Mucosa of rectum (tissue), 2 donors: ENCODE measurements around the gene POU2F1.

Experiments used
- H3K27ac ChIP-seq, 2 donors: one replicate each; pipeline ENCODE4 v1.7.0; 2013; ENCODE audit warnings: inconsistent platforms in 2 of 2, low read depth in 2 of 2, low read length in 2 of 2
- H3K27me3 ChIP-seq, 2 donors: one replicate each; pipeline ENCODE4 v1.7.0; 2013; ENCODE audit warnings: low read length in 2 of 2; ENCODE audit not compliant: control insufficient read depth in 2 of 2, insufficient read depth in 2 of 2
- H3K36me3 ChIP-seq, 2 donors: one replicate each; pipeline ENCODE4 v1.7.0; 2013; ENCODE audit warnings: low read length in 2 of 2; ENCODE audit not compliant: control insufficient read depth in 2 of 2, insufficient read depth in 2 of 2
- H3K4me1 ChIP-seq, 2 donors: one replicate each; pipeline ENCODE4 v1.7.0; 2013; ENCODE audit warnings: low read length in 2 of 2, mild to moderate bottlenecking in 1 of 2; ENCODE audit not compliant: control insufficient read depth in 2 of 2, insufficient read depth in 2 of 2
- H3K4me3 ChIP-seq, 2 donors: one replicate each; pipeline ENCODE4 v1.7.0; 2013; ENCODE audit warnings: low read length in 2 of 2
- H3K9ac ChIP-seq, 2 donors: one replicate each; pipeline ENCODE4 v1.7.0; 2013; ENCODE audit warnings: low read length in 2 of 2, low read depth in 1 of 2, mild to moderate bottlenecking in 1 of 2
- H3K9me3 ChIP-seq, 2 donors: one replicate each; pipeline ENCODE4 v1.7.0; 2013; ENCODE audit warnings: low read length in 2 of 2; ENCODE audit not compliant: control insufficient read depth in 2 of 2
- donor health status: healthy.
- donor health status: Normal muscosa, but diverticular disease.

The POU2F1 gene

GRCh38 chr1:167441222-167441621, 220.5 kb downstream of the POU2F1 start:
- Histone ChIP-seq H3K4me3 (no peak overlapping the region), H3K27me3 (no peaks in the 10 kb centered on the region), H3K9me3 (no peaks in the 10 kb centered on the region), H3K9ac (no peak overlapping the region), H3K4me1 (peaks cover 16 to 21% of the 10 kb centered on the region in 2 donors), H3K27ac (peak overlapping the region in 1 of 2 donors; percentile 78), H3K36me3 (no peaks in the 10 kb centered on the region)

- Histone ChIP-seq H3K4me1 (peaks cover 19 to 25% of the 10 kb centered on the region in 2 donors), H3K27me3 (no peaks in the 10 kb centered on the region), H3K27ac (peak overlapping the region; percentile 55 to 78), H3K9ac (peak overlapping the region; percentile 6 to 9), H3K36me3 (no peaks in the 10 kb centered on the region), H3K9me3 (no peaks in the 10 kb centered on the region), H3K4me3 (no peak overlapping the region)
These were observed 221.6 kb downstream of the POU2F1 start for GRCh38 chr1:167442142-167442848.

- H3K9ac ChIP-seq: no peak overlapping the region
- H3K27ac ChIP-seq: no peak overlapping the region
- no peak overlapping the region for H3K4me3 ChIP-seq
- no peaks in the 10 kb centered on the region for H3K27me3 ChIP-seq
- no peaks in the 10 kb centered on the region for H3K9me3 ChIP-seq
- H3K36me3 ChIP-seq: no peaks in the 10 kb centered on the region
- peaks cover 20 to 30% of the 10 kb centered on the region in 2 donors for H3K4me1 ChIP-seq
These were observed 222.3 kb downstream of the POU2F1 start for GRCh38 chr1:167442854-167443565.

GRCh38 chr1:167443757-167444156, 223.1 kb downstream of the POU2F1 start:
- H3K36me3 ChIP-seq: no peaks in the 10 kb centered on the region
- no peak overlapping the region for H3K9ac ChIP-seq
- H3K4me3 ChIP-seq: no peak overlapping the region
- no peaks in the 10 kb centered on the region for H3K9me3 ChIP-seq
- no peaks in the 10 kb centered on the region for H3K27me3 ChIP-seq
- H3K4me1 ChIP-seq: peaks cover 23 to 30% of the 10 kb centered on the region in 2 donors
- H3K27ac ChIP-seq: no peak overlapping the region

GRCh38 chr1:167446966-167447365, 226.3 kb downstream of the POU2F1 start:
- Histone ChIP-seq H3K4me3 (peak overlapping the region in 1 of 2 donors; percentile 47), H3K27ac (peak overlapping the region; percentile 56 to 58)

GRCh38 chr1:167447521-167448136, 226.9 kb downstream of the POU2F1 start:
- Histone ChIP-seq H3K4me3 (peak overlapping the region; percentile 10 to 47), H3K9me3 (no peaks in the 10 kb centered on the region), H3K27me3 (no peaks in the 10 kb centered on the region), H3K27ac (peak overlapping the region; percentile 56 to 58), H3K4me1 (peaks cover 8 to 11% of the 10 kb centered on the region in 2 donors), H3K36me3 (no peaks in the 10 kb centered on the region), H3K9ac (peak overlapping the region; percentile 9 to 14)

More at GRCh38 chr1:167446966-167447365, 226.3 kb downstream of the POU2F1 start:
- Histone ChIP-seq H3K27me3 (no peaks in the 10 kb centered on the region), H3K9me3 (no peaks in the 10 kb centered on the region), H3K4me1 (peaks cover 12 to 17% of the 10 kb centered on the region in 2 donors), H3K36me3 (no peaks in the 10 kb centered on the region), H3K9ac (peak overlapping the region in 1 of 2 donors; percentile 5)

- peaks cover 8 to 12% of the 10 kb centered on the region in 2 donors for H3K4me1 ChIP-seq
- no peaks in the 10 kb centered on the region for H3K36me3 ChIP-seq
- H3K27ac ChIP-seq: no peak overlapping the region
- H3K4me3 ChIP-seq: no peak overlapping the region
- H3K9me3 ChIP-seq: no peaks in the 10 kb centered on the region
- no peak overlapping the region for H3K9ac ChIP-seq
- no peaks in the 10 kb centered on the region for H3K27me3 ChIP-seq
These were observed 230.2 kb downstream of the POU2F1 start for GRCh38 chr1:167450843-167451242.

- H3K27me3 ChIP-seq: no peaks in the 10 kb centered on the region
- H3K9me3 ChIP-seq: no peaks in the 10 kb centered on the region
- H3K27ac ChIP-seq: no peak overlapping the region
- peaks cover 5% of the 10 kb centered on the region in 2 donors for H3K4me1 ChIP-seq
- no peak overlapping the region for H3K9ac ChIP-seq
- no peak overlapping the region for H3K4me3 ChIP-seq
- no peaks in the 10 kb centered on the region for H3K36me3 ChIP-seq
These were observed 231.8 kb downstream of the POU2F1 start for GRCh38 chr1:167452483-167452882.

GRCh38 chr1:167453123-167453522, 232.4 kb downstream of the POU2F1 start:
- Histone ChIP-seq H3K4me3 (no peak overlapping the region), H3K9me3 (no peaks in the 10 kb centered on the region), H3K36me3 (no peaks in the 10 kb centered on the region), H3K4me1 (peaks cover 3% of the 10 kb centered on the region in 2 donors), H3K27ac (no peak overlapping the region), H3K27me3 (no peaks in the 10 kb centered on the region), H3K9ac (no peak overlapping the region)
